NCI-H2196 treated with DMSO at 0.1 percent for 48 hours (cell line): Measurements from ENCODE around the gene OXNAD1.
A peak's percentile ranks its signal among the peaks of the same experiment; 100 is the strongest.

Source experiments
- DNase-seq: peaks from one replicate; lab custom pipeline; 2025; ENCODE audit not compliant: unreplicated experiment; lab: John Stamatoyannopoulos, UW

OXNAD1 gene

DNA sequence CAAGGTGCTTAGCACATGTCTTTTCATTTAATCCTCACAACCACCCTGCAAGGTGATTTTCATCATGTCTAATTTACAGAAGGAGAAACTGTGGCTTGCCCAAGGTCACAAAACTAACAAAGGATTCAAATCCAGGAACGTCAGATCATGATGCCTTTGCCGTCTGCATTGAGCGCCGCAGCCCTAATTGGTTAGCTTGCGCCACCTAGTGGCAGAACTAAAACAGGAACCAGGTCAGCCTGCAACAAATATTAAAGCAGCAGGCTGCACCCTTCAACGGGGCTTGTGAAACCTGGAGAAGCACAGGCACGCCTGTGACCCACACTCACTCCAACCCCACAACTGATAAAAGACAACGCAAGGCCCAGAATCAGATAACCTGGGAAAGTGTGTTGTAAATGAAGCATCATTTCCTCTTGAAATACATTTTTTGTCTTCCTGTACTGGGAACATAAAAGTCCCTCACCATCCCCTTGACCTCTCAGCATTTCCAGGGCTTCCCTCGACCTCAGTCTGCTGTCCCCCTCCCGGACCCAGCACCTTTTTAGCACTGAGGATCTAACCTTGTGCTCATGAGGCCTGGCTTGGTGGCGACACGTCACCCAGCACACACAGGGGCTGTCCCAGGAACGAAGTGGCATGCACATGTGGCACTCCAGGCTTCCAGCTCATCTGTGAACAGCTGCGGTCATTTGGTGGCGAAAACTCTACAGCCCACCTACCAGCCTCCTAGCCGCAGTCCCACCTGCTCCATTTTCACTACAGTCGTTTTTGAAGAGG is 17.5 kb upstream of the OXNAD1 start:
- DNase-seq = peak; percentile 10

DNA sequence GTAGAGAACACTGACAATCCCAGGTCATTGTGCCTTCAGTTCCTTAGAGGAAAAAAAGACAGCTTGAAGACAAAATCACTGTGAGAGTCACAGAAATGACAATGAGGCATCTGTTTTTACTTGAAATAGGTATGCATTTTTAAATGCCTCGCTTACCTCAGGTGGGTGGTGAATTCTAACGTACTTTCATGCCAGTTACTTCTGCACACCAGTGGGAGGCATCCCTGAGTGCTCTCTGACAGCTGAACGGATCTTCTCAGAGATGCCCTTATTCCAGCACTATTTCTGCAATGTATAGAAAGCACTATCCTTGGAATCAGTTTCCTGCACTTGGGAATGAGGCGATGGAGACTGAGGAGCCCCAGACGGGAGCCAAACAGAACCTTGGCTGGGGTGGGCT is 16.5 kb upstream of the OXNAD1 start:
- no peak for DNase-seq

DNA sequence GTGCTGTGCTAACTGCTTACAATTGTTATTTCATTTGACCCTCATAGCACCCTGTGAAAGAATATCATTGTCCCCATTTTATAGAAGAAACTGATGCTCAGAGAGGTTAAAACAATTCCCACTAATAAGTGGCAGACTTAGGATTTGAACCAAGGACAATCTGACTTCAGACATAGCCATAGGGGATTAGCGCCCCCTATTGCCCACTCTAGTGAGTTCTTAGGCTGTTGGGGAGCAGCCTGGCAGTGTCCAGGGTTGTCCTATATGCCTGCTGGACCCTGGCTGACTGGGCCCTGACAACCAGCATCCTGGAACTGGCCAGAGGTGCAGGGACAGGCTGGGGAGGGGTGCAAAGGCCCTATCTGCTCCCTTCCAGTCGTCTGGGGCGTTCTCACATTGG is 15.7 kb upstream of the OXNAD1 start:
- DNase-seq = no peak

- no peak for DNase-seq
Measured at GRCh38 chr3:16249886-16250285, 15.1 kb upstream of the OXNAD1 start.

- DNase-seq = no peak
Measured at GRCh38 chr3:16251316-16252085, 13.5 kb upstream of the OXNAD1 start.

- DNase-seq = no peak
Measured at GRCh38 chr3:16252243-16252978, 12.6 kb upstream of the OXNAD1 start.

DNA sequence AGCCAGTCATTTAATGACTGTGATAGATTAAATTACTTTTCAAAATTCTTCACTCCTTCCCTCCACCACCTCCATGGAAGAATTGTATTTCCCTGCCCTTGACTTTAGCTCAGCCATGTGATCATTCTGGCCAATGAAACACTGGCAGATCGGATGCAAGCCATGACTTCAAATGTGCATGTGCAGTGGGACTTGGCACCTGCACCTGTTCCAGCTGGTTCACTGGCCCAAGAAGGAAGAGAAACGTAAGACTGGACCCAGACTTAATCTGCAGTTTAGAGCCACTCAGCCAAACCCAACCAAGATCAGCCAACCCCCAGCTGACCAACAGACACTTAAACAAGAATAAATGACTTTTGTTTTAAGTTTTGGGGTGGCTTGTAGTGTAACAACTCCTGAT is 12.0 kb upstream of the OXNAD1 start:
- no peak for DNase-seq

DNA sequence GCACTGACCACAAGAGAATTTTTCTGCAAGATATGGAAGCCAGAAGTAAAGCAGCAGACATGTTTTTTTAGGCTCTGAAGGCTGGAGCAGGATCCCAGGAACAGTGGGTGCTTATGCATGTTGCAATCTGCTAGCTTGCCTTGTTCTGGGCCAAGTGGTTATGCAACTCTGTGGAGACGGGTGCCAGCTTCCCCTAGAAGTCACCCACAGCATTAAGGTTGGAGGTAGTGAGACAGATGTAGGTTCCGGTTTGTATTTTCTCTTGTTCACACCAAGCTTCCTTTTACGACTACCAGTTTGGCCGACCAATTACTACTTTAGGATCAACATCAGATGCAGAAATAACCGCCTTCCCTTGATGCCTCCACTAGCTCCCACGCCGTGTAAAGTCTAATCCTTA is 11.4 kb upstream of the OXNAD1 start:
- DNase-seq = no peak

GRCh38 chr3:16254916-16255315 is 10.1 kb upstream of the OXNAD1 start:
- DNase-seq = no peak

GRCh38 chr3:16255326-16255725 is 9.7 kb upstream of the OXNAD1 start:
- no peak for DNase-seq

- no peak for DNase-seq
Measured at GRCh38 chr3:16255726-16256125, 9.3 kb upstream of the OXNAD1 start.

DNA sequence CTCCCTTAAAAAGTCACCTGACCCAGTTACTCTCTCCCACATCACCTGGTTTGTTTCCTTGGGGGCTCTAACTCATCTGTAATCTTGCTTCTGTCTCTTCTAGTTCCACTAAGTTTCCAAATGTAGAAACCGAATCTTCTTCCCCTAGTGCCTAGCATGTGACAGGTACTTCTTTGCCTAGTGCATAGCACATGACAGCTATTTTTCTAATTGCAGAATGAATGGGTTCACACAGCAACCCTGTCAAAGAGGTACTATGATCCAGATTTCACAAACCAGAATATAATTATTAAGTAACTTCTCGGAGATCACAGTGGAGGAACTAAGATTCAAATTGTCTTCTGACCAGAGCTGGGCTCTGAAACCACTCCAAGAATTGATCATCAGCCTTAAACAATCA is 7.7 kb upstream of the OXNAD1 start:
- DNase-seq = no peak

- no peak for DNase-seq
Measured at GRCh38 chr3:16258177-16258576, 6.8 kb upstream of the OXNAD1 start.

DNA sequence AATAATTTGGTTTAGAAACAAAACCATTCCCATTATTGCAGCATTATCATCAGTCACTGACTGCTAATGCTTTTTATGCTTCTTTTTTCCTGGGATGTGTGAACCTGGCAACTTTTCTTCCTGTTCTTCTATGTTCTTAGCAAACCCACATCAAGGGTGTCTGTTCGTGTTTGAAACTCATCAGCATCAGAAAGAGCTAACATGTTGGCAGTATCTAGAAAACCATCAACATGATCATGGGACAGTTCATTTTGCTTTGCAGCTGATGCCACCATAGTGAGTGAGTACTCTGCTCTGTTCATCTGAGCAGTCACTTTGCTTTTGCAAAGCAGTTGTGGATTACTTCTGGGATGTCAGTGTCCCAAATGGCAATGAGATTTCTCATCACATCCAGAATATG is 6.1 kb upstream of the OXNAD1 start:
- DNase-seq = no peak

DNA sequence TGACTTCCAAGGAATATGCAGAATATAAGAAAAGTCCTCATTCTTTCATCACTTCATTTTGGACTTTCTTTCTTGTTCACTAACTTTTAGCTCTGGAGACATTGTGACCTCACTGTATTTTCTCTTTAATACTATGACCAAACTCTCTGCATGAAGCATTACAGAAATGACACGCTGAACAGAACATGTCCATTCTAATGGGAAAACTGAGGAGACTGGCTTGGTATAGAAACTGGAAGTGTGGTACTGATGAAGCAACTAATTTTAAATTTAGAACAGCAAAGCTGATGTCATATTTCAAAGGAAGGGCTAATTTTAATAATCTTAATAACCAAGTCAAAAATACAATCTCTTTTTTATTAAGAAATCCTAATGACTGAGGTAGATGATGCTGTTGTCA is 5.0 kb upstream of the OXNAD1 start:
- DNase-seq = no peak

GRCh38 chr3:16262174-16262573 is 2.8 kb upstream of the OXNAD1 start:
- no peak for DNase-seq

- no peak for DNase-seq
Measured at GRCh38 chr3:16264174-16264707, 771 bp upstream of the OXNAD1 start.

DNA sequence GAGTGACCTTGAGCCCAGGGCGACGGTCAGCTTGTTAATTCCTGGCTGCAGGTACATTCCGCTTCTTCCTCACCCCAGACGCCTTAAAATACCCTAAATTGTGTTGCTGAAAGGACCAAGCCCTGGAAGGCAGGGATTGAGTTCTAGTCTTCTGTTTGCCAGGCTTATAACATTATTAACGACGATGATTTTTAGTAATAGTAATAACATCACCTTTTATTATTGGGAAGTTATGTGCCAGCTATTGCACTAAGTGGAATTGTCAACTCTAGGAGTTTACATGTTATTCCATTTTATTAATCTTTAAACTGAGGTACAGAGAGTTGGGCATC is 409 bp downstream of the OXNAD1 start:
- DNase-seq = no peak

GRCh38 chr3:16266714-16267113 is 1.7 kb downstream of the OXNAD1 start:
- DNase-seq = no peak

DNA sequence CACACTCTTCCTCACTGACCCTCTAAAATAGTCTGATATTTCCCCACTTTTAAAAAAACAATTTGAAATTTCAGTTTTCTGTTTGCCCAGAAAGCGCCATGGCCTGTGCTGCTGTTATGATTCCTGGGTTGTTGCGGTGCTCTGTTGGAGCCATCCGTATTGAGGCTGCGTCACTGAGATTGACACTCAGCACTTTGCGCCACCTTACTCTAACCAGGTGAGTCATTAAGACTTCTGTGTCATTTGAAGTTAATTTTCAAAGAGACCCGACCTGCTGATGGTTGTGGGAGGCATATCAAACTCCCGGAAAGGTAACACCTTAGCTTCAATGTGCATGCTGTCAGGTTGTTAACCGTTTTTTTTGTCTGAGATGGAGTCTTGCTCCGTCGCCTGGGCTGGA is 5.8 kb downstream of the OXNAD1 start:
- DNase-seq = no peak

DNA sequence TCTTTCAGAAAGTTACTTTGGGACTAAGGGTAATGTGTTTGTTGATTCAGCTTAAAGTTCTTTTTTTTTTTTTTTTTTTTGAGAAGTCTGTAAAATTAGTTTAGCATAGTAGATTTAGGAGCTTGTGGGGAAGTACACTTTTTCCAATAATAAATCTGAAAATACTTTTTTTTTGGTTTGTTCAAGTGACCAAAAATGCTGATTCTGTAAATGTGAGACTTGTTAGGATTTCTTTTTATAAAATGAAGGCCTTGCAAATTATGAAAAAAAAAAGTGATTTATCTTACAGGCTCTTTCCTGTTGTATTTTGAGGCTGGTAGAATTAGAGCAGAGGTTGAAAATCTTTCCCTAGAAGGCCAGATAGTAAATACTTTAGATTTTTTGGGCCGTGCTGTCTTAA is 7.6 kb downstream of the OXNAD1 start:
- DNase-seq = no peak

GRCh38 chr3:16273867-16274266 is 8.9 kb downstream of the OXNAD1 start:
- no peak for DNase-seq
